Measurements from ENCODE around the gene MBLAC1.

- no peak for TF ChIP-seq POLR2AphosphoS5 (IDR thresholded peaks at IDR 0.05)
- TF ChIP-seq CTCF (IDR thresholded peaks at IDR 0.05), result no peak
These were observed 27.3 kb upstream of the MBLAC1 start for GRCh38 chr7:100099452-100099851.
